Measurements from ENCODE around the gene CLVS2.

GRCh38 chr6:123044341-123044860 is 48.4 kb downstream of the CLVS2 start:
- TF ChIP-seq POLR2A (IDR thresholded peaks at IDR 0.05) (no peak), CTCF (IDR thresholded peaks at IDR 0.05) (no peak)

All from heart left ventricle (tissue), 13 donors.